Fibroblast of pulmonary artery (primary cell): Measurements from ENCODE around the gene FAH.
A peak's percentile ranks its signal among the peaks of the same experiment; 100 is the strongest.

Experiments used
- DNase-seq: peaks from one replicate; pipeline ENCODE4 v3.0.0-alpha.2; 2010; ENCODE audit warnings: low read depth
- H3K4me3 ChIP-seq: replicated peaks from 2 replicates; pipeline ENCODE4 v1.5.1; 2011; ENCODE audit warnings: low read depth, mild to moderate bottlenecking, control low read depth, low read length, moderate library complexity
- CTCF ChIP-seq: IDR thresholded peaks from 2 replicates; pipeline ENCODE4 v1.5.1; 2011; ENCODE audit warnings: mild to moderate bottlenecking, control low read depth, low read length, inconsistent platforms; ENCODE audit errors: missing control alignments

FAH gene

GRCh38 chr15:80183886-80184285 lies 31.1 kb downstream of the FAH start:
- peak; percentile 20 for DNase-seq
- H3K4me3 ChIP-seq: no peak overlapping the region
- TF ChIP-seq CTCF: peak; percentile 20

- H3K4me3 ChIP-seq: no peak overlapping the region
- TF ChIP-seq CTCF: no peak
- DNase-seq: no peak
Measured at GRCh38 chr15:80184554-80184953, 31.8 kb downstream of the FAH start.

- DNase-seq: no peak
- H3K4me3 ChIP-seq: no peak overlapping the region
- no peak for TF ChIP-seq CTCF
Measured at GRCh38 chr15:80185152-80185551, 32.4 kb downstream of the FAH start.

GRCh38 chr15:80186066-80186465 lies 33.3 kb downstream of the FAH start:
- DNase-seq: no peak
- TF ChIP-seq CTCF: no peak
- no peak overlapping the region for H3K4me3 ChIP-seq

GRCh38 chr15:80186597-80186996 lies 33.8 kb downstream of the FAH start:
- DNase-seq: no peak
- H3K4me3 ChIP-seq: no peak overlapping the region
- TF ChIP-seq CTCF: no peak

- no peak for TF ChIP-seq CTCF
- DNase-seq: no peak
- no peak overlapping the region for H3K4me3 ChIP-seq
Measured at GRCh38 chr15:80188251-80188650, 35.5 kb downstream of the FAH start.

GRCh38 chr15:80191198-80191597 lies 38.4 kb downstream of the FAH start:
- TF ChIP-seq CTCF: no peak
- no peak overlapping the region for H3K4me3 ChIP-seq
- DNase-seq: no peak
